Osteoblast (primary cell): ENCODE results near the gene ATP5F1A. TPM values are rescaled to one million over a fixed set of nuclear protein-coding genes. Genes with fewer than 3 reads are reported as not detected.

Experiments
- DNase-seq: peaks from one replicate; pipeline ENCODE4 v3.0.0; 2011; ENCODE audit warnings: low spot score, mixed read lengths; ENCODE audit not compliant: insufficient read length; ENCODE audit errors: missing footprints
- H2AFZ ChIP-seq: 2 replicates; pipeline ENCODE4 v1.6.0; 2011; ENCODE audit warnings: mild to moderate bottlenecking, low read length
- H3K27ac ChIP-seq: 2 replicates; pipeline ENCODE4 v1.5.1; 2011; ENCODE audit warnings: mild to moderate bottlenecking, low read depth, low read length, moderate library complexity
- H3K27me3 ChIP-seq: 2 replicates; pipeline ENCODE4 v1.6.0; 2012; ENCODE audit warnings: mild to moderate bottlenecking, control low read depth, inconsistent platforms, low read length, moderate library complexity; ENCODE audit not compliant: insufficient read depth
- H3K36me3 ChIP-seq: 2 replicates; pipeline ENCODE4 v1.5.1; 2011; ENCODE audit warnings: mild to moderate bottlenecking, low read length, control low read depth, moderate library complexity; ENCODE audit not compliant: insufficient read depth
- H3K4me1 ChIP-seq: 2 replicates; pipeline ENCODE4 v1.5.1; 2011; ENCODE audit warnings: mild to moderate bottlenecking, low read length, control low read depth, moderate library complexity; ENCODE audit not compliant: insufficient read depth
- H3K4me2 ChIP-seq: 2 replicates; pipeline ENCODE4 v1.6.0; 2011; ENCODE audit warnings: mild to moderate bottlenecking, low read length; ENCODE audit not compliant: insufficient read depth
- H3K4me3 ChIP-seq: fragments of 200-600 bp; sonication (generic); 3 replicates; pipeline ENCODE4 v1.5.1; 2012; ENCODE audit warnings: mild to moderate bottlenecking, low read length, inconsistent platforms; ENCODE audit not compliant: insufficient read depth
- H3K79me2 ChIP-seq: 2 replicates; pipeline ENCODE4 v1.6.0; 2012; ENCODE audit warnings: mild to moderate bottlenecking, low read length, control low read depth, inconsistent platforms; ENCODE audit not compliant: insufficient read depth
- H3K9me3 ChIP-seq: 2 replicates; pipeline ENCODE4 v1.5.1; 2011; ENCODE audit warnings: low read depth, low read length, control low read depth
- H4K20me1 ChIP-seq: 2 replicates; pipeline ENCODE4 v1.6.0; 2012; ENCODE audit warnings: mild to moderate bottlenecking, low read length, control low read depth; ENCODE audit not compliant: insufficient read depth
- total RNA-seq: library from RNA; depleted of rRNA; stranded (reverse); fragments of >200 nt; gene quantifications from 2 replicates; pipeline ENCODE4 v1.2.3, GENCODE V29; 2012
- TF ChIP-seq, protein P1 (sequence below): IDR thresholded peaks from 2 replicates; pipeline ENCODE4 v1.5.1; 2011; ENCODE audit warnings: mild to moderate bottlenecking, low read depth, low read length, moderate library complexity; ENCODE audit errors: extremely low read depth

ATP5F1A gene
- total RNA-seq, 1 donor, result 578 TPM

DNA sequence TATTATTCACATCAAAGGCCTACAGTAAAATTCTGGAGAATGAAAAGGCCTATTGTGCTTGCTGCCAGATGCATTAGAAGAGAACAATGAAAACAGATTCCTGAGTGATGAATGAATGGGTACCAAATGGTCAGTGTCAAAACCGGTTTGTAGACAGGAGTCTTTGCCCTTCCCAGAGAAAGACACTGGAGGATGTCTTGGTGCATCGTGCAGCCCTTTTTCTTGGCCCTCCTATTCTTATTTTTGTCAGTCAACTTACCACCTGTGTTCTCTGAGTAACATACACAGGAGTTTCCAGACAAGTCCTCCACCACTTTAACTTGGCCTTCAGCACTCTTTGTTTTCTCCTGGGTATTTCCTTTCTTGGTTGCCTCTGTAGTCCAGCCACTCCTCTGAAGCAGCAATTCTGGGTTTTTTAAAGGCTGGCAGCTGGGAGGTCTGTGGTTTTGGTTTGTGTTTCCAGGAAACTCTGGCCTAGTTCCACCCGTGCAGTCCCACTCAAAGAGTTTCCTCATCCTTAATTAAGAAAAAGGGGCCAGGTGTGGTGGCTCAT, 55.4 kb downstream of the ATP5F1A start:
- no peak overlapping the region for H3K27ac ChIP-seq

GRCh38 chr18:46040747-46041104, 57.4 kb downstream of the ATP5F1A start:
- Histone ChIP-seq H4K20me1 (no peaks in the 10 kb centered on the region), H3K79me2 (no peaks in the 10 kb centered on the region), H3K4me1 (peaks cover 7% of the 10 kb centered on the region), H3K27me3 (no peaks in the 10 kb centered on the region), H3K4me2 (no peak overlapping the region), H3K36me3 (no peaks in the 10 kb centered on the region), H2AFZ (no peak overlapping the region), H3K9me3 (no peaks in the 10 kb centered on the region), H3K4me3 (no peak overlapping the region), H3K27ac (no peak overlapping the region)
- no peak for DNase-seq
- TF ChIP-seq, protein P1, sequence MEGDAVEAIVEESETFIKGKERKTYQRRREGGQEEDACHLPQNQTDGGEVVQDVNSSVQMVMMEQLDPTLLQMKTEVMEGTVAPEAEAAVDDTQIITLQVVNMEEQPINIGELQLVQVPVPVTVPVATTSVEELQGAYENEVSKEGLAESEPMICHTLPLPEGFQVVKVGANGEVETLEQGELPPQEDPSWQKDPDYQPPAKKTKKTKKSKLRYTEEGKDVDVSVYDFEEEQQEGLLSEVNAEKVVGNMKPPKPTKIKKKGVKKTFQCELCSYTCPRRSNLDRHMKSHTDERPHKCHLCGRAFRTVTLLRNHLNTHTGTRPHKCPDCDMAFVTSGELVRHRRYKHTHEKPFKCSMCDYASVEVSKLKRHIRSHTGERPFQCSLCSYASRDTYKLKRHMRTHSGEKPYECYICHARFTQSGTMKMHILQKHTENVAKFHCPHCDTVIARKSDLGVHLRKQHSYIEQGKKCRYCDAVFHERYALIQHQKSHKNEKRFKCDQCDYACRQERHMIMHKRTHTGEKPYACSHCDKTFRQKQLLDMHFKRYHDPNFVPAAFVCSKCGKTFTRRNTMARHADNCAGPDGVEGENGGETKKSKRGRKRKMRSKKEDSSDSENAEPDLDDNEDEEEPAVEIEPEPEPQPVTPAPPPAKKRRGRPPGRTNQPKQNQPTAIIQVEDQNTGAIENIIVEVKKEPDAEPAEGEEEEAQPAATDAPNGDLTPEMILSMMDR, result no peak

More for the DNA sequence above, 55.4 kb downstream of the ATP5F1A start:
- Histone ChIP-seq H3K27me3 (no peaks in the 10 kb centered on the region), H4K20me1 (no peaks in the 10 kb centered on the region), H3K79me2 (no peaks in the 10 kb centered on the region), H3K4me3 (no peak overlapping the region), H3K9me3 (no peaks in the 10 kb centered on the region), H3K36me3 (no peaks in the 10 kb centered on the region), H3K4me1 (peaks cover 7% of the 10 kb centered on the region), H3K4me2 (peak overlapping the region; percentile 18), H2AFZ (no peak overlapping the region)
- peak; percentile 64 for DNase-seq
- TF ChIP-seq, protein P1, result no peak

DNA sequence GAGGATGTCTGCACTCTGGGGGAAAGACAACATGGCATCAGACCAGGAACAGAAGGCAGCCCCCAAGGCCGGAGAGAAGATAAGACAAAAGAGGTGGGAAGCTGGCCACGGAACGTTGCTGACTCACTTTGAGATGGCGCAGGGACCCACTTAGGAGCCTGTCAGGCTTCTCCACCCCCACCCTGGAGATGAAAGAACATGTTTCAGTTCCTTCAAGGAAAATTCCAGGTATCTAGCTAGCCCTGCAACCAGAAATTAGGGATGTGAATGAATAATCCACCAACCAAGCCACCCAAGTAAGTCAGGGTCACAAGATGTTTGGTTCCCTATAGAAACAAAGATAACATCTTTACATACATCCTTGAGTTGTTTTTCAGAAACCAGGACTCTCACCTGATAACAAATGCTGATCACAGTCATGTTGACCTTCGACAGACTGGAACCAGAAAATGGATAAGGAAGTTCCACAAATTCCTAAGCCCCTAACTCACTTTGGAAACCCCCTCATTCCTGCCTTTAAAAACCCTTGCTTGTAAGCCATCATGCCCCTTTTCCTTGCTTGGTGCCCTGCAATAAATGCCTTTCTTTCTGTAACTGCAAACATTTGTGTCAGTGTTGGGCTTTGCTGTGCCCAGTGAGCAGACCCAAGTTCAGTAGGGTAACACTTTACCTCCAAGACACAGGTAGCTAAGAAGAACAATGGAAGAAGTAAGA, 57.9 kb downstream of the ATP5F1A start:
- no peak overlapping the region for H2AFZ ChIP-seq
- no peak overlapping the region for H3K4me2 ChIP-seq
- peaks cover 10% of the 10 kb centered on the region for H3K4me1 ChIP-seq
- no peaks in the 10 kb centered on the region for H3K79me2 ChIP-seq
- H3K27me3 ChIP-seq, result no peaks in the 10 kb centered on the region
- no peak for DNase-seq
- H3K36me3 ChIP-seq, result no peaks in the 10 kb centered on the region
- no peaks in the 10 kb centered on the region for H4K20me1 ChIP-seq
- no peak overlapping the region for H3K4me3 ChIP-seq
- no peaks in the 10 kb centered on the region for H3K9me3 ChIP-seq
- TF ChIP-seq, protein P1, result no peak
- no peak overlapping the region for H3K27ac ChIP-seq

- TF ChIP-seq, protein P1, result no peak
- Histone ChIP-seq H3K4me1 (peaks cover 14% of the 10 kb centered on the region), H2AFZ (no peak overlapping the region), H3K27me3 (no peaks in the 10 kb centered on the region), H3K79me2 (no peaks in the 10 kb centered on the region), H3K36me3 (no peaks in the 10 kb centered on the region), H3K4me2 (no peak overlapping the region), H3K4me3 (no peak overlapping the region), H3K27ac (no peak overlapping the region), H4K20me1 (no peaks in the 10 kb centered on the region), H3K9me3 (no peaks in the 10 kb centered on the region)
- no peak for DNase-seq
These were observed 60.4 kb downstream of the ATP5F1A start for GRCh38 chr18:46037512-46038305.
